ENCODE data around the gene SELENOV.

DNA sequence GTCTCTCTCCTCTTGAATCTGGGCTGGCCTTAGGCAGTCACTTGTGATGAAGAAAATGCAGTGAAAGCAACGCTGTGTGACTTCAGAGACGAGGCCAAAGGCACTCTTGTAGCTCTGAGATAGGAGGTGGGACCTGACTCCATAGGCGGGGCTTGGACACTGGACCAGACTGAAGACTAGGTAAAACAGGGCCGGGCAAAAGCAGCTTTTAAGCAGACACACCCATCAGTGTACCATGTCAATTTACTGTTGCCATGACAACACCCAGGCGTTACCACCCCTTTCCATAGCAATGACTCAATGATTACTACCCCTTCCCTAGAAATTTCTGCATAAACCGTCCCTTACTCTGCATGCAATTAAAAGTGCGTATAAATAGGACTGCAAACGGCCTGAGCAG is 31.7 kb downstream of the SELENOV start:
- TF ChIP-seq EZH2 (IDR thresholded peaks at IDR 0.05; ENCODE audit: insufficient read depth, poor library complexity, severe bottlenecking) = no peak
- TF ChIP-seq EZH2phosphoT487 (IDR thresholded peaks at IDR 0.05; ENCODE audit: insufficient read depth, low read depth) = no peak

Data from GM23248 (cell line).